H9 (cell line): ENCODE results near the gene RAD51AP2. TPM values are rescaled to one million over a fixed set of nuclear protein-coding genes. Genes with fewer than 3 reads are reported as not detected.

ENCODE experiments used
- DNase-seq: peaks from one replicate; pipeline ENCODE4 v3.0.0-alpha.2; 2017
- H2AFZ ChIP-seq: one replicate; pipeline ENCODE4 v1.6.1; 2013; ENCODE audit warnings: mild to moderate bottlenecking, low read length, control low read depth, moderate library complexity
- H2AK5ac ChIP-seq: 2 replicates; pipeline ENCODE4 v1.6.1; 2013; ENCODE audit warnings: low read length, control low read depth, mixed read lengths; ENCODE audit not compliant: insufficient read length
- H2BK120ac ChIP-seq: one replicate; pipeline ENCODE4 v1.6.1; 2013; ENCODE audit warnings: low read depth, mild to moderate bottlenecking, low read length, control low read depth, inconsistent platforms; ENCODE audit not compliant: poor library complexity, severe bottlenecking
- H2BK12ac ChIP-seq: 2 replicates; pipeline ENCODE4 v1.6.1; 2013; ENCODE audit warnings: low read length, control low read depth, mixed read lengths, low read depth; ENCODE audit not compliant: insufficient read length
- H2BK15ac ChIP-seq: 2 replicates; pipeline ENCODE4 v1.6.1; 2013; ENCODE audit warnings: low read depth, low read length, control low read depth
- H2BK20ac ChIP-seq: one replicate; pipeline ENCODE4 v1.6.1; 2013; ENCODE audit warnings: low read depth, mild to moderate bottlenecking, low read length, control low read depth, inconsistent platforms; ENCODE audit not compliant: poor library complexity, severe bottlenecking
- H2BK5ac ChIP-seq: 2 replicates; pipeline ENCODE4 v1.6.1; 2013; ENCODE audit warnings: low read length, control low read depth, mixed read lengths; ENCODE audit not compliant: insufficient read length
- H3K14ac ChIP-seq: 2 replicates; pipeline ENCODE4 v1.6.1; 2013; ENCODE audit warnings: low read length, control low read depth; ENCODE audit not compliant: insufficient read depth
- H3K18ac ChIP-seq: 2 replicates; pipeline ENCODE4 v1.6.1; 2013; ENCODE audit warnings: low read depth, mild to moderate bottlenecking, mixed read lengths, low read length, control low read depth; ENCODE audit not compliant: insufficient read length
- H3K23ac ChIP-seq: 2 replicates; pipeline ENCODE4 v1.6.1; 2013; ENCODE audit warnings: low read length, control low read depth, mixed read lengths, low read depth; ENCODE audit not compliant: insufficient read length
- H3K23me2 ChIP-seq: 2 replicates; pipeline ENCODE4 v1.6.1; 2013; ENCODE audit warnings: low read depth, mild to moderate bottlenecking, mixed read lengths, low read length, control low read depth; ENCODE audit not compliant: insufficient read length, poor library complexity, severe bottlenecking
- H3K27ac ChIP-seq: 2 replicates; pipeline ENCODE4 v1.5.1; 2013; ENCODE audit warnings: low read length, control low read depth, mixed read lengths, low read depth; ENCODE audit not compliant: insufficient read length
- H3K27me3 ChIP-seq: 2 replicates; pipeline ENCODE4 v1.6.1; 2013; ENCODE audit warnings: low read length, control low read depth, inconsistent platforms; ENCODE audit not compliant: insufficient read depth
- H3K4ac ChIP-seq: 2 replicates; pipeline ENCODE4 v1.6.1; 2013; ENCODE audit warnings: low read depth, mild to moderate bottlenecking, control low read depth, inconsistent platforms, low read length, moderate library complexity
- H3K4me1 ChIP-seq: 2 replicates; pipeline ENCODE4 v1.6.1; 2013; ENCODE audit warnings: low read length, control low read depth, inconsistent platforms; ENCODE audit not compliant: insufficient read depth
- H3K4me2 ChIP-seq: 2 replicates; pipeline ENCODE4 v1.6.1; 2013; ENCODE audit warnings: low read length, control low read depth, mixed read lengths; ENCODE audit not compliant: insufficient read length, insufficient read depth
- H3K56ac ChIP-seq: 2 replicates; pipeline ENCODE4 v1.6.1; 2013; ENCODE audit warnings: low read depth, mild to moderate bottlenecking, mixed read lengths, low read length, control low read depth; ENCODE audit not compliant: insufficient read length
- H3K79me1 ChIP-seq: 2 replicates; pipeline ENCODE4 v1.6.1; 2013; ENCODE audit warnings: low read depth, mild to moderate bottlenecking, moderate library complexity, low read length, control low read depth, inconsistent platforms; ENCODE audit not compliant: insufficient read depth, poor library complexity, severe bottlenecking
- H3K79me2 ChIP-seq: 2 replicates; pipeline ENCODE4 v1.6.1; 2013; ENCODE audit warnings: low read length, control low read depth, inconsistent platforms; ENCODE audit not compliant: insufficient read depth
- H3K9ac ChIP-seq: 2 replicates; pipeline ENCODE4 v1.6.1; 2013; ENCODE audit warnings: low read length, control low read depth, mixed read lengths; ENCODE audit not compliant: insufficient read length; ENCODE audit errors: extremely low read depth
- H3K9me3 ChIP-seq: one replicate; pipeline ENCODE4 v1.6.1; 2013; ENCODE audit warnings: low read depth, low read length, inconsistent platforms; ENCODE audit not compliant: control insufficient read depth
- H3T11ph ChIP-seq: one replicate; pipeline ENCODE4 v1.6.1; 2013; ENCODE audit warnings: mild to moderate bottlenecking, low read length, control low read depth, inconsistent platforms
- H4K20me1 ChIP-seq: one replicate; pipeline ENCODE4 v1.6.1; 2013; ENCODE audit not compliant: control insufficient read depth, insufficient read length, insufficient read depth
- H4K5ac ChIP-seq: 2 replicates; pipeline ENCODE4 v1.6.1; 2013; ENCODE audit warnings: low read depth, mild to moderate bottlenecking, mixed read lengths, low read length, control low read depth; ENCODE audit not compliant: insufficient read length
- H4K8ac ChIP-seq: replicated peaks from 2 replicates; pipeline ENCODE4 v1.6.1; 2013; ENCODE audit warnings: low read length, control low read depth, mixed read lengths, low read depth; ENCODE audit not compliant: insufficient read length
- H4K91ac ChIP-seq: 2 replicates; pipeline ENCODE4 v1.6.1; 2013; ENCODE audit warnings: low read depth, mild to moderate bottlenecking, moderate library complexity, mixed read lengths, low read length, control low read depth; ENCODE audit not compliant: insufficient read length
- H3K27ac Mint-ChIP-seq, 3 experiments: 2 replicates in 2 of 3; 3 replicates in 1 of 3; pipeline ENCODE4 v1.8.0; 2020 to 2021; ENCODE audit warnings: mixed read lengths in 3 of 3, mild to moderate bottlenecking in 1 of 3, moderate library complexity in 1 of 3
- H3K27me3 Mint-ChIP-seq: 2 replicates; pipeline ENCODE4 v1.8.0; 2021; ENCODE audit warnings: low read depth, mild to moderate bottlenecking, moderate library complexity, mixed read lengths
- H3K36me3 Mint-ChIP-seq, 3 experiments: 2 replicates in 2 of 3; 3 replicates in 1 of 3; pipeline ENCODE4 v1.8.0; 2020 to 2021; ENCODE audit warnings: low read depth in 3 of 3, mixed read lengths in 3 of 3; ENCODE audit not compliant: insufficient read depth in 1 of 3
- H3K4me1 Mint-ChIP-seq, 2 experiments: 2 replicates each; pipeline ENCODE4 v1.8.0; 2020; ENCODE audit warnings: mixed read lengths in 2 of 2
- H3K4me3 Mint-ChIP-seq, 2 experiments: 2 replicates in 1 of 2; 3 replicates in 1 of 2; pipeline ENCODE4 v1.8.0; 2020 to 2021; ENCODE audit warnings: mild to moderate bottlenecking in 2 of 2, mixed read lengths in 2 of 2, moderate library complexity in 1 of 2
- H3K9me3 Mint-ChIP-seq, 2 experiments: 2 replicates in 1 of 2; 3 replicates in 1 of 2; pipeline ENCODE4 v1.8.0; 2020; ENCODE audit warnings: mild to moderate bottlenecking in 2 of 2, mixed read lengths in 2 of 2, moderate library complexity in 1 of 2
- WGBS: extraction: QIAGEN DNeasy Blood & Tissue Kit; methylation state at CpG from one replicate; pipeline ENCODE4 v1.1.7; 2013; ENCODE audit warnings: missing lambda C conversion rate, low lambda C conversion rate, mixed read lengths; ENCODE audit not compliant: insufficient read length; ENCODE audit errors: extremely low coverage; 5-methylcytosine and 5-hydroxymethylcytosine counted together
- total RNA-seq: library from RNA; stranded (reverse); gene quantifications from 2 replicates; pipeline ENCODE4 v1.2.1, GENCODE V29; 2021
- TF ChIP-seq, protein P1 (sequence below): fragments of 200-600 bp; sonication (generic); conservative IDR thresholded peaks from 3 replicates; pipeline ENCODE4 v1.8.0; 2021; ENCODE audit warnings: antibody characterized with exemption, mild to moderate bottlenecking

The RAD51AP2 gene
- total RNA-seq, 1 experiment from 2014 or later, result 0.07 TPM

- peaks cover 17 to 18% of the 10 kb centered on the region in 2 experiments for H3K4me1 Mint-ChIP-seq
- H3K27ac Mint-ChIP-seq, result no peak overlapping the region
- WGBS, result no CpG with 5 or more reads among the region's 2 CpGs
- TF ChIP-seq, protein P1, sequence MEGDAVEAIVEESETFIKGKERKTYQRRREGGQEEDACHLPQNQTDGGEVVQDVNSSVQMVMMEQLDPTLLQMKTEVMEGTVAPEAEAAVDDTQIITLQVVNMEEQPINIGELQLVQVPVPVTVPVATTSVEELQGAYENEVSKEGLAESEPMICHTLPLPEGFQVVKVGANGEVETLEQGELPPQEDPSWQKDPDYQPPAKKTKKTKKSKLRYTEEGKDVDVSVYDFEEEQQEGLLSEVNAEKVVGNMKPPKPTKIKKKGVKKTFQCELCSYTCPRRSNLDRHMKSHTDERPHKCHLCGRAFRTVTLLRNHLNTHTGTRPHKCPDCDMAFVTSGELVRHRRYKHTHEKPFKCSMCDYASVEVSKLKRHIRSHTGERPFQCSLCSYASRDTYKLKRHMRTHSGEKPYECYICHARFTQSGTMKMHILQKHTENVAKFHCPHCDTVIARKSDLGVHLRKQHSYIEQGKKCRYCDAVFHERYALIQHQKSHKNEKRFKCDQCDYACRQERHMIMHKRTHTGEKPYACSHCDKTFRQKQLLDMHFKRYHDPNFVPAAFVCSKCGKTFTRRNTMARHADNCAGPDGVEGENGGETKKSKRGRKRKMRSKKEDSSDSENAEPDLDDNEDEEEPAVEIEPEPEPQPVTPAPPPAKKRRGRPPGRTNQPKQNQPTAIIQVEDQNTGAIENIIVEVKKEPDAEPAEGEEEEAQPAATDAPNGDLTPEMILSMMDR, result no peak
- Histone ChIP-seq H3K27ac (no peak overlapping the region), H3K4me2 (no peak overlapping the region), H2BK12ac (no peak overlapping the region), H2AK5ac (no peak overlapping the region), H2BK20ac (no peak overlapping the region), H4K8ac (no peak overlapping the region), H3K9ac (no peak overlapping the region), H2BK15ac (no peak overlapping the region), H2BK120ac (no peak overlapping the region), H3K23ac (no peak overlapping the region), H4K91ac (no peak overlapping the region), H3K9me3 (no peaks in the 10 kb centered on the region), H2BK5ac (no peak overlapping the region), H3K79me1 (no peaks in the 10 kb centered on the region), H3K23me2 (no peaks in the 10 kb centered on the region), H4K5ac (no peak overlapping the region), H3T11ph (no peak overlapping the region), H3K4me1 (peaks cover 5% of the 10 kb centered on the region; the same call in 1 of the 2 replicates), H2AFZ (no peak overlapping the region), H4K20me1 (no peaks in the 10 kb centered on the region), H3K79me2 (no peaks in the 10 kb centered on the region), H3K56ac (no peak overlapping the region), H3K14ac (no peak overlapping the region), H3K4ac (no peak overlapping the region), H3K27me3 (no peaks in the 10 kb centered on the region), H3K18ac (no peak overlapping the region)
- H3K36me3 Mint-ChIP-seq, result no peaks in the 10 kb centered on the region
- no peaks in the 10 kb centered on the region for H3K27me3 Mint-ChIP-seq
- H3K9me3 Mint-ChIP-seq, result peaks cover 0 to 2% of the 10 kb centered on the region in 2 experiments; a peak in 1 of 5 replicates
- no peak overlapping the region for H3K4me3 Mint-ChIP-seq
- no peak for DNase-seq
These were observed 42.2 kb downstream of the RAD51AP2 start for GRCh38 chr2:17476064-17476463.
